GM21515 (cell line): Measurements from ENCODE around the gene SS18L1.

ENCODE experiments used
- ATAC-seq: cut with Tn5 transposase; IDR thresholded peaks from one replicate; pipeline ENCODE4 v1.9.1; 2021; ENCODE audit not compliant: unreplicated experiment

SS18L1 gene

DNA sequence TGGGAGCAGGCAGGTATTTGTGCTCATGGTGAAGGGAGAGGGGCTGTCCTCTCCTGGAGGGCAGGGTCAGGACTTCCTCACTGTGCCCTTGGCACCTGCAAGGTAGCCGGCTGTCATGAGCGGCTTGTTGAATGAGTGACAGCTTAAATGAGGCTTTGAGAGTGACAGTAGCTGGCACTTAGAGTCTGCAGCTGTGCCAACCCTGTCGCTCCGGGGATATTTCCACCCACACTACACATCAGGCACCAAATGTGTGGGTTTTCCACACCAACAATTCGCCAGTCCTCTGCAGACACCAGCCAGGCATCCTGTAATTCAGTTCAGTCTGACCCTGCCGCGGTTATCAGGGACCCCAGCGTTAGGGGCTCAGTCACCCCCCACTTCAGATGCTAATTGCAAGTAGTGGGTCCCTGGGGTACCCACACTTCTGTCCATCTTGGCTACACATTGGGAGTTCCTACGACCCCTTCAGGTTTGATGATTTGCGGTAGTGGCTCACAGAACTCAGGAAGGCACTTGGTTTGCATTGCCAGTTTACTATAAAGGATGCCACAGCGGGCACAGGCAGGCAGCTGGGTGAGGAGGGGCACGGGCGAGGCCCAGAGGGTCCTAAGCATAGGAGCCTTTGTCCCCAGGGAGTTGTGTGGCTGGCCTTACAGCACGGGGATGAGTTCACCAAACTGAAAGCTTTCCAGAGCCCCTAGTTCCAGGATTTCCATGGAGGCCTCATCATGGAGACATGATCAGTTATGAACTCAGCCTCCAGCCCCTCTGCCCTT lies 48.4 kb downstream of the SS18L1 start:
- ATAC-seq, result no peak

DNA sequence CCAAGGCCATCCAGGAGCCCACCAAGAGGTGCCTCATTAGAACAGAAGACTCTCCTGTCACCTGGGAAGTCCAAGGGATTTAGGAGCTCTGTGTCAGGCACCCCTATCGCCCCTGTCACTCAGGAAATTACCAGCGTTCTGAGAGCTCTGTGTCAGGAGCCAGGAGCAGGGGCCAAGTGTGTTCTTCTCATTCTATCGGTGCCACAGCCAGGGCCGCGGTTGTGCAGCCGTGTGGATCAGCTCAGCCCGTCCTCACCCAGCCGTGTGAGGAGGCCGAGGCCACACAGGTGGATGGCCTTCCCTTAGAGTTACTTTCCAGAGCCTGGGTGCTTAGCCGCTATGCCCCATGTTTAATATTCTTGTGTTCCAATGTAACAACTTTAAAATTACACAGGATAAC lies 49.1 kb downstream of the SS18L1 start:
- no peak for ATAC-seq

DNA sequence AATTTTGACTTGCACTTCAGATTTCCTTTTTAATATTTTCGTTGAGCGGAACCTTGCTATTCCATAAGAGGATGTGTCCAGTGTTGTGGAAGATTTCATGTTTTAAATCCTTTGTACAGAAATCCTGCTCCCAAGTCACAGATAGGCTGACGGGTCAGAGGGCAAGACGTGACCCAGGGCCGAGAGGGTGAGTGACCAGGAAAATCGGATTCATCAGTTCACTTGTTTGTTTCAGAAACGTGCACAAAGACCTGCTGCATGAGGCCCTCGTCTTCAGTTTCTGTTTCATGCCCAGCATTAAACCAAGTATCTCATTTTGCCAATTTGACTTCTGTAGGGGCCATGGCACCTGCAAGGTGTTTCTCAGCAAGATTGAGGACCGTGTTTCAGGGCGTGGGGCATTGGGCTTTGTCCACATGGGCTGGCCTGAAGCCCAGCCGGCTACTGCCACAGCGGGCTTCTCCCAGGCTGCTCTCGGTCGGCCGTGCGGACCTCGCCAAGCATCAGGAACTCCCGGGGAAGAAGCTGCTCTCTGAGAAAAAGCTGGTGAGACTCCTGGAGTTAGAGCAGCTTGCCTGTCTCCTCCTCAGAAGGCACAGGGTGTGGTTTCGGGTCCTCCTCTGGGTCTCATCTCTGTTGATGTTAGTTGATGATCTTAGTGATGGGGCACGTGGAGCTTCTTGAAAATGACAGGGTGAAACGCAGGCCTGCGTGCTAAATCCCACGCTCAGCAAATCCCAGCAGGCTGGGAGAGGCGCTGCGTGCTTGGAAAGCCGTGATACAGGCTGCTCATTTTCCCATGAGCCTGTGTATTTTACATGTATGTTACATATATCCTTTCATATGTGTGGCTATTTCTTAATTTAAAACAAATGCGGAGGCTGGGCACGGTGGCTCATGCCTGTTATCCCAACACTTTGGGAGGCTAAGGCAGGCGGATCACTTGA lies 49.8 kb downstream of the SS18L1 start:
- ATAC-seq, result no peak

- no peak for ATAC-seq
These were observed 51.5 kb downstream of the SS18L1 start for GRCh38 chr20:62195075-62195405.

DNA sequence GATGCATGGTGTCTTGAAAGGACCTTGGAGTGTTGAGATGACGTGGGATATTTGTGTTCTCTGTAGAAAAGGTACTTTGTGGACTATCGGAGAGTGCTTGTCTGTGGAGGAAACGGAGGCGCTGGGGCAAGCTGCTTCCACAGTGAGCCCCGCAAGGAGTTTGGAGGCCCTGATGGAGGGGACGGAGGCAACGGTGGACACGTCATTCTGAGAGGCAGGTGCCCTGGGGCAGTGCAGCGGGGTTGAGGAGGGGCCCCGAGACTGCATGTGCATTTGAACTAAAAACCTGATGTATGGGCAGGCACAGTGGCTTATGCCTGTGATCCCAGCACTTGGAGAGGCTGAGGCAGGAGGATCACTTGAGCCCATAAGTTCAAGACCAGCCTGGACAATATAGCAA lies 52.2 kb downstream of the SS18L1 start:
- ATAC-seq, result no peak

- ATAC-seq, result no peak
These were observed 52.7 kb downstream of the SS18L1 start for GRCh38 chr20:62196286-62196685.

DNA sequence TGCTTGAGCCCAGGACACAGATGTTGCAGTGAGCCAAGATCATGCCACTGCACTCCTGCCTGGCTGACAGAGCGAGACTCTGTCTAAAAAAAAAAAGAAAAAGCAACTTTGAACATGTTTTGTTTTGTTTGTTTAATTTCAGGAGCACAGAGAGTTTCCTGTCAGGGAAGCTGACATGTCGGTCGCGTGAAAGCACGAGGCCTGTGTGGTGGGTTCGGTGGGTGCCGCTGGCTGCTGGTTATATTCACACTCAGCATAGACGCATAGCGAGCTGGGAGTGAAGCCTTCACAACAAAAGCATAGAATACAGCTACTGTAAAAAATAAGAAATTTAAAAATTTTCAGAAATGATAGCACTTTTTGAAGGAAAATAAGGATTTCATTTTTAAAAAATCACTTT lies 53.7 kb downstream of the SS18L1 start:
- no peak for ATAC-seq

DNA sequence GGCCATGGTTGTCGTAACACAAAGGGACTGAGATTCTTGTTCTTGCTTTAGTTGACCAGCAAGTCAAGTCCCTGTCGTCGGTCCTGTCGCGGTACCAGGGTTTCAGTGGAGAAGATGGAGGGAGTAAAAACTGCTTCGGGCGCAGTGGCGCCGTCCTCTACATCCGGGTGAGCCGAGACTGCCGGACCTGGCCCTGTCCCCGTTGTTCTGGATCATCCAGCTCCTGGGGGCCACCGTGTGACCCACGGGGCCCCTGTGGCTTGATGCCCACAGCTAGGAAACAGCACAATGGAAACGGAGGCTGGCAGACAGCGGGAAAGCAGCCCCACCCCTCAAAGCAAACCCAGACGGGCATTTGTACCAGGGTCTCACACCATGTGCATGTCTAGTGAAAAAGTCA lies 54.2 kb downstream of the SS18L1 start:
- ATAC-seq, result no peak

GRCh38 chr20:62198496-62198895 lies 54.9 kb downstream of the SS18L1 start:
- ATAC-seq, result no peak

DNA sequence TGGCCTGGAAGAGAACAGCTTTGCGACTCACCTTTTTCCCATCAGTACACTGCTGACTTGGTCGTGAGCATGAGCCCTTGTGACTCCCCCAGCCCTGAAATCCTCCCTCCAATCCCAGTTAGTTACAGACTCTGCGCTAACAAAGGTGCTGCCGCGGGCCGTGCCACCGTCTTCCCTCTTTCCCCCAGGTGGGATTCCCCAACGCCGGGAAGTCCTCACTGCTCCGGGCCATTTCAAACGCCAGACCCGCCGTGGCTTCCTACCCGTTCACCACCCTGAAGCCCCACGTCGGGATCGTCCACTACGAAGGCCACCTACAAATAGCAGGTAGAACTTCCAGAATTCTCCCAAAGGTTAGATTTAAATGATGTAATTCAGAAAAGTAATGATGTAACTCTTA lies 55.4 kb downstream of the SS18L1 start:
- ATAC-seq, result no peak

- ATAC-seq, result no peak
These were observed 57.1 kb downstream of the SS18L1 start for GRCh38 chr20:62200491-62201172.

DNA sequence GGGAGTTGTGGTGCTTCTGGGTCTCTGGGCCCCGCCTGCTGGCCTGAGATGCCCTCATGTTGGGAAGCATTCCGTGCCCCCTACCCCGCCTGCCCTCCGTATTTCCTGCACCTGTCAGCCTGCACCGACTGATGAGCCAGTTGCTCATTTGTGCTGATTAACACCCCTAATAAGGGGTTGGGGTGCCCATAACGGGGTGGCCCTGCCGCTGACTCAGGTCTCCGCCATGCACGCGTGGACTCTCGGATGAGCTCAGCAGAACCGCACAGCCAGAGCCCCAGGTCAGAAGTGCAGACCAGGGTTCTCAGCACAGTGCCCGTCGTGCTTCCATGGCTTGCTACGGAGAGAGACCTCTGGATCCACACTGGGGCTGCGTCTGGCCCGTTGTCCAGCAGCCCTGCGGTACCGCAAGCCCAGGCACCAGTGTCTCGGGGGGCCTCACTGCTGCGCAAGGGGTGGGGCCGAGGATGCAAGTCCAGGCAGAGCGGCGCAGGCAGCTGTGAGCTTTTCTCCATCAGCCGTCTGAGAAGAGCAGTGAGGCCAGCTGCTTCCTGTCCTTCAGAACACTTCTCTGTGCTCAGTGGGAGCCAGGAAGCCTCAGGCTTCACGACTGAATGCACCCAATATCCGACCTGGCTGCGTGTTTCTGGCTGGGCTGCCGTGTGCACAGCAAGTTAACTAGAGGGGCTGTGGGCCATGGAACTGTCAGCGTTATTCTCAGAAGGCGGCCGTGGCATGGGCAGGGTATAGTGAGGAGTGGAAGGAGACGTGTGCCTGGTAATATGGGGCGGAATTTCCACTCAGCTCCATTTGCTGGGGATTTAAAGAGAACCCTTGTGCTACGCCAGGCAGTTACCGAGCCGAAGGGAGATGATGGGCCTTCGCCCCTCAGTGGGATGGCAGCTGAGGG lies 57.9 kb downstream of the SS18L1 start:
- no peak for ATAC-seq

- ATAC-seq, result no peak
These were observed 58.5 kb downstream of the SS18L1 start for GRCh38 chr20:62202083-62202395.

DNA sequence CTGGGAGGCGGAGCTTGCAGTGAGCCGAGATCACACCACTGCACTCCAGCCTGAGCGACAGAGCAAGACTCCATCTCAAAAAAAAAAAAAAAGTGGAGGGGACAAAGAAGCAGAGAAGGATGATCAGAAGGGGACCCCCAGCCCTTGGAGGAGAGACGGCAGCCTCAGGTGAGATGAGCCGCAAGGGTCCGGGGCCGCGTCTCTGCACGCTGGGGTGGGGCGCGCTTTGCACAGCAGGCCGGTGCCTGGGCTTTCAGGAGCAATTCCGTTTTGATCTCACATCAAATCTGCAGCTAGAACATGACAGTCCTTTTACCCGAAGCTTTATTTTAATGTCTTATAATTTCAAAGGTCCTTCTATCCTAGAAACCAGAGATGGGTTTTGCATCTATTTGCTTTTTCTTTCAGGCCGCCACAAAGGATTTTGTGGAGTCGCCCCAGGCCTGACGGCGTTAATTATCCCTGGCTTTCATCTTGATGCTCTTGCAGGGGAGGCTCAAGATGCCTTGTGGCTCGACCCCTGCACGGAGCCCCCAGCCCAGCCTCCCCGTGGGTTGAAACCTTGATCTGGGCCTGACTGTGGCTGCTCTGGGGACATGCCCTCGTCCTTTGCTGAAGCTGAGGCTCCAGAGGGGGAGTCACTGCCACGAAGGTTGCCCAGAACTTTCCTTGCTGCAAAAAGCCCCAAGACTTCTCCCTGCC lies 59.3 kb downstream of the SS18L1 start:
- no peak for ATAC-seq

DNA sequence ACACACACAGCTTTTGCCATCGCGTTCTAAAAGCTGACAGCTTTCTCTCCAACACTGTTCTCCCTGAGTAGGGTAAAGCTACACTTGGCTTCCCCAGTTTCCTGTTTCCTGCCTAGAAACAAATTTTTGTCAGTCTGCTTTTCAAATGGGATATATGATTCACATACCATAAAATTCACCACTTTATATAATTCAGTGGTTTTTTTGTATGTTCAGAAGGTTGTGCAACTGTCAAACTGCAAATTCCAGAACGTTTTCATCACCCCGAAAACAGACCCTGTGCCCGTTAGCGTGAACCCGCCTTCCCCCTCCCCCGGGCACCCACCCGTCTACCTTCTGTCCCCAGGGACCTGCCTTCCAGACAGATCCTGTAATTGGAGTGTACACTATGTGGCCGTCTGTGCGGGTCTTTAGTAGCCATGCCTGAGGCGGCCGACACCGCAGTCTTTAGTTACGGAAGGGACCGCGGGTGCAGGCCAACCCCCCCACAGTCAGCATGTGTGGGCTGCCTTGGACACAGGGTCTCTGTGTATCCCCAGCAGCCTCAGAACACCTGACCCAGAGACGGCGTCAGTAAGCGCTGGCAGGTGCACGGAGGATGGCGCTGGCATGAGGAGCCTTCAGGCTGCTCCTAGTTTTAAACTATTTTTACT lies 59.9 kb downstream of the SS18L1 start:
- ATAC-seq, result no peak

- ATAC-seq, result no peak
These were observed 62.2 kb downstream of the SS18L1 start for GRCh38 chr20:62205618-62206387.

- ATAC-seq, result no peak
These were observed 62.8 kb downstream of the SS18L1 start for GRCh38 chr20:62206388-62206775.

DNA sequence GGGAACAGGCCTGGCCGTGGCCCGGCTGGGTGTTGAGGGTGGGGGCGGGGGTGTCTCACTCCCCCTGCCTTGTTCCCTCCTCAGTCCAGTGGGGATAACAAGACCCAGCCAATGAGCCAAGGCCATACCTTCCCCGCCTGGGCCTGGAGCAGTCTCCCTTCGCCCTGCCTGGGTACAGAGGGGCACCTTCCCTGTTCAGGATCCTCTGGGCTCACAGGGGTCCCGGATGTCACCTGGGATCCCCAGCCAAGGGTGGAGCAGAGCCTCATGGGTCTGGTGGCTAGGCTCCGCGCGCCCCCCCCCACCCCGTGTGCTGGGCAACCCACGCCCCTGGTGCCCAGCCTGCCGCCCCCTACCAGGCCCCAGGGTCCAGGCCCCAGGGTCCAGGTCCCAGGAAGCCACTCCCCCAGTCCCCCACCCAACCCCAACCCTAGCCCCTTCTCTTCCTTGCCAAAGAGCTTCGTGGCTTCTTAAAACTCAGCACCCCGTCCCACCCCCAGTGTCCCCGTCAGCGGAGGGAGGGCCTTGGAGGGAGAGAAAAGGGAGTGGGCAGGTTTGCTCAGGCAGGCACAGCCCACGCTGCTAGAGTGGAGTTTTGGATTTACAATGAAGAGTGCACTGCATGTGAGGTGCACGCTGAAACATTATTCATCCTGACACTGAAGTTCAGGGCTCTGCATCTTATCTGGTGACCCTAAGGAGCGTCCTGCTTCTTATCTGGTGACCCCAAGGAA lies 64.7 kb downstream of the SS18L1 start:
- ATAC-seq, result no peak
